Gastrocnemius medialis (tissue), 4 donors: ENCODE data around the gene MARCHF6.

ENCODE experiments used
- POLR2A ChIP-seq, 2 donors: fragments of 450-650 bp; IDR thresholded peaks; one replicate each; pipeline ENCODE4 v1.6.1; 2017; ENCODE audit warnings: antibody characterized with exemption in 2 of 2, mild to moderate bottlenecking in 2 of 2, moderate library complexity in 2 of 2
- TF ChIP-seq, protein P1 (sequence below), 5 experiments: fragments of 450-650 bp in 3 of 5; fragments of 200-600 bp in 2 of 5; sonication (generic) in 2 of 5; IDR thresholded peaks in 4 of 5; conservative IDR thresholded peaks in 1 of 5; 1 replicate in 4 of 5; 2 replicates in 1 of 5; pipeline ENCODE4 v1.5.1; 2016 to 2019; ENCODE audit warnings: antibody characterized with exemption in 5 of 5, mild to moderate bottlenecking in 3 of 5, moderate library complexity in 3 of 5

GRCh38 chr5:10331341-10331796, 22.1 kb upstream of the MARCHF6 start:
- TF ChIP-seq, protein P1, sequence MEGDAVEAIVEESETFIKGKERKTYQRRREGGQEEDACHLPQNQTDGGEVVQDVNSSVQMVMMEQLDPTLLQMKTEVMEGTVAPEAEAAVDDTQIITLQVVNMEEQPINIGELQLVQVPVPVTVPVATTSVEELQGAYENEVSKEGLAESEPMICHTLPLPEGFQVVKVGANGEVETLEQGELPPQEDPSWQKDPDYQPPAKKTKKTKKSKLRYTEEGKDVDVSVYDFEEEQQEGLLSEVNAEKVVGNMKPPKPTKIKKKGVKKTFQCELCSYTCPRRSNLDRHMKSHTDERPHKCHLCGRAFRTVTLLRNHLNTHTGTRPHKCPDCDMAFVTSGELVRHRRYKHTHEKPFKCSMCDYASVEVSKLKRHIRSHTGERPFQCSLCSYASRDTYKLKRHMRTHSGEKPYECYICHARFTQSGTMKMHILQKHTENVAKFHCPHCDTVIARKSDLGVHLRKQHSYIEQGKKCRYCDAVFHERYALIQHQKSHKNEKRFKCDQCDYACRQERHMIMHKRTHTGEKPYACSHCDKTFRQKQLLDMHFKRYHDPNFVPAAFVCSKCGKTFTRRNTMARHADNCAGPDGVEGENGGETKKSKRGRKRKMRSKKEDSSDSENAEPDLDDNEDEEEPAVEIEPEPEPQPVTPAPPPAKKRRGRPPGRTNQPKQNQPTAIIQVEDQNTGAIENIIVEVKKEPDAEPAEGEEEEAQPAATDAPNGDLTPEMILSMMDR (IDR thresholded peaks at IDR 0.05 in 4 of 5, conservative IDR thresholded peaks at IDR 0.05 in 1 of 5) = no peak
- TF ChIP-seq POLR2A (IDR thresholded peaks at IDR 0.05) = no peak
